Fibroblast of lung (primary cell): ENCODE results near the gene RASA3. TPM values are rescaled to one million over a fixed set of nuclear protein-coding genes. Genes with fewer than 3 reads are reported as not detected.

Experiments used
- DNase-seq, 2 donors: peaks; one replicate each; pipeline versions ENCODE4 v3.0.0 to v3.0.0-alpha.2; 2010; ENCODE audit warnings: low read depth in 2 of 2
- H2AFZ ChIP-seq: 2 replicates; pipeline ENCODE4 v1.5.1; 2012; ENCODE audit warnings: low read length, control low read depth, inconsistent platforms
- H3K27ac ChIP-seq: 2 replicates; pipeline ENCODE4 v1.5.1; 2011; ENCODE audit warnings: low read length, control low read depth; ENCODE audit not compliant: insufficient read depth
- H3K27me3 ChIP-seq: 2 replicates; pipeline ENCODE4 v1.5.1; 2011; ENCODE audit warnings: mild to moderate bottlenecking, low read length; ENCODE audit not compliant: control insufficient read depth, insufficient read depth
- H3K36me3 ChIP-seq: 2 replicates; pipeline ENCODE4 v1.5.1; 2011; ENCODE audit warnings: low read length; ENCODE audit not compliant: control insufficient read depth, insufficient read depth
- H3K4me1 ChIP-seq: 2 replicates; pipeline ENCODE4 v1.5.1; 2011; ENCODE audit warnings: low read length; ENCODE audit not compliant: control insufficient read depth, insufficient read depth; ENCODE audit errors: extremely low read depth
- H3K4me2 ChIP-seq: 2 replicates; pipeline ENCODE4 v1.5.1; 2011; ENCODE audit warnings: low read length, control low read depth; ENCODE audit not compliant: insufficient read depth; ENCODE audit errors: extremely low read depth
- H3K4me3 ChIP-seq, 4 experiments: fragments of 200-600 bp in 1 of 4; sonication (generic) in 1 of 4; replicated peaks in 1 of 4; 2 replicates each; pipeline ENCODE4 v1.5.1; 2011 to 2016; ENCODE audit warnings: low read length in 4 of 4, low read depth in 3 of 4, mild to moderate bottlenecking in 3 of 4, control low read depth in 2 of 4, inconsistent platforms in 1 of 4, mixed read lengths in 1 of 4; ENCODE audit not compliant: insufficient read depth in 1 of 4; ENCODE audit errors: control extremely low read depth in 1 of 4
- H3K79me2 ChIP-seq: 2 replicates; pipeline ENCODE4 v1.5.1; 2012; ENCODE audit warnings: mild to moderate bottlenecking, low read length, inconsistent platforms; ENCODE audit not compliant: control insufficient read depth, insufficient read depth
- H3K9ac ChIP-seq: 2 replicates; pipeline ENCODE4 v1.5.1; 2011; ENCODE audit warnings: mild to moderate bottlenecking, low read length, control low read depth; ENCODE audit not compliant: insufficient read depth
- H3K9me3 ChIP-seq: 2 replicates; pipeline ENCODE4 v1.5.1; 2012; ENCODE audit warnings: low read depth, low read length; ENCODE audit not compliant: control insufficient read depth, insufficient read depth
- H4K20me1 ChIP-seq: 2 replicates; pipeline ENCODE4 v1.5.1; 2011; ENCODE audit warnings: low read length; ENCODE audit not compliant: control insufficient read depth, insufficient read depth; ENCODE audit errors: extremely low read depth
- EZH2 ChIP-seq: IDR thresholded peaks from 2 replicates; pipeline ENCODE4 v1.5.1; 2012; ENCODE audit warnings: low read length, control low read depth, mild to moderate bottlenecking; ENCODE audit errors: missing control alignments
- polyA plus RNA-seq, 2 donors: library from polyadenylated mRNA; depleted of rRNA in 1 of 2; stranded (reverse) in 1 of 2; unstranded in 1 of 2; fragments of >200 nt; gene quantifications; 2 replicates each; pipeline ENCODE4 v1.2.1, GENCODE V29; 2011 to 2012; ENCODE audit warnings: missing spikeins in 1 of 2
- total RNA-seq: library from RNA; depleted of rRNA; stranded (reverse); fragments of >200 nt; gene quantifications from 2 replicates; pipeline ENCODE4 v1.2.1, GENCODE V29; 2014
- TF ChIP-seq, protein P1 (sequence below), 2 donors: IDR thresholded peaks in 1 of 2; conservative IDR thresholded peaks in 1 of 2; 1 replicate in 1 of 2; 2 replicates in 1 of 2; pipeline ENCODE4 v1.5.1; 2011 to 2012; ENCODE audit warnings: low read length in 2 of 2, control low read depth in 1 of 2, inconsistent platforms in 1 of 2, low read depth in 1 of 2, mild to moderate bottlenecking in 1 of 2

The RASA3 gene
- total and polyA plus RNA-seq, 2 donors (not counting 1 experiment from before 2014, with no cell fraction given) = 26.6 to 31.1 TPM

DNA sequence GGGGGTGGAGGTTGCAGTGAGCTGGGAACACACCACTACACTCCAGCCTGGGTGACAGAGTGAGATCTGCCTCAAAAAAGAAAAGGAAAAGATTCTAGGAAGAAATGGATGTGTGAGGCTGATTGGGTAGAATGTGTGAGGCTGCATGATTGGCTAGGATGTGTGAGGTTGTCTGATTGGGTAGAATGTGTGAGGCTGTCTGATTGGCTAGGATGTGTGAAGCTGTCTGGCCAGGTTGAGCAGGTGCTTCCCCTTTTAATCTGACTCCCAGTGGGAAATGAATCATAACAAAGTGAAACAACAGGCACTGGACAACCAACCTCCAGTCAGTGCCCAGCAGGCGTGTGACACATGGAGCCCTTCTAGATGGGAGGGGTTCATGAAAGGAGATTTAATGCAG lies 173.2 kb downstream of the RASA3 start:
- no peak for DNase-seq
- H3K4me2 ChIP-seq = no peak overlapping the region
- H2AFZ ChIP-seq = no peak overlapping the region

DNA sequence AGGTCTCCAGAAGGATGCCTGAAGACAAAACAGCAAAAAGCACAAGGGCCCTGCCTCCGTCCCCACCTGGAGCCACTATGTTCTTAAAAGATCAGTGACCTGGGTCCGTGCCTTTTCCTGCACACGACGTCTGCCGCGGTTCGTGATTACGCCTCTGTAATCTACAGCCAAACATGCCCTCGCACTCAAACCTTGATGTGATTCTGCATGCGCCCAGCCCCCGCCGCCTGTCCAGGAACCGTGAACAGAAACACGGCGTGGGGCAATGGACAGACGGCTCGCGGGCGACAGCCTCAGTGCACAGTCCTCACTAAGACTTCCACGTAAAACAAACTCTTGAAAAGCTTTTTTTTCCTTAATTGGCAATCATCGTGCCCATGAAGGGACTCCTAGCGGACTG lies 174.1 kb downstream of the RASA3 start:
- Histone ChIP-seq H2AFZ (no peak overlapping the region), H3K9ac (no peak overlapping the region), H3K4me3 (no peak overlapping the region), H3K4me1 (no peaks in the 10 kb centered on the region), H4K20me1 (no peaks in the 10 kb centered on the region), H3K9me3 (no peaks in the 10 kb centered on the region), H3K27ac (no peak overlapping the region), H3K4me2 (no peak overlapping the region), H3K27me3 (no peaks in the 10 kb centered on the region), H3K79me2 (no peaks in the 10 kb centered on the region), H3K36me3 (peaks cover 8% of the 10 kb centered on the region)
- DNase-seq = no peak
- TF ChIP-seq EZH2 = no peak
- TF ChIP-seq, protein P1, sequence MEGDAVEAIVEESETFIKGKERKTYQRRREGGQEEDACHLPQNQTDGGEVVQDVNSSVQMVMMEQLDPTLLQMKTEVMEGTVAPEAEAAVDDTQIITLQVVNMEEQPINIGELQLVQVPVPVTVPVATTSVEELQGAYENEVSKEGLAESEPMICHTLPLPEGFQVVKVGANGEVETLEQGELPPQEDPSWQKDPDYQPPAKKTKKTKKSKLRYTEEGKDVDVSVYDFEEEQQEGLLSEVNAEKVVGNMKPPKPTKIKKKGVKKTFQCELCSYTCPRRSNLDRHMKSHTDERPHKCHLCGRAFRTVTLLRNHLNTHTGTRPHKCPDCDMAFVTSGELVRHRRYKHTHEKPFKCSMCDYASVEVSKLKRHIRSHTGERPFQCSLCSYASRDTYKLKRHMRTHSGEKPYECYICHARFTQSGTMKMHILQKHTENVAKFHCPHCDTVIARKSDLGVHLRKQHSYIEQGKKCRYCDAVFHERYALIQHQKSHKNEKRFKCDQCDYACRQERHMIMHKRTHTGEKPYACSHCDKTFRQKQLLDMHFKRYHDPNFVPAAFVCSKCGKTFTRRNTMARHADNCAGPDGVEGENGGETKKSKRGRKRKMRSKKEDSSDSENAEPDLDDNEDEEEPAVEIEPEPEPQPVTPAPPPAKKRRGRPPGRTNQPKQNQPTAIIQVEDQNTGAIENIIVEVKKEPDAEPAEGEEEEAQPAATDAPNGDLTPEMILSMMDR (conservative IDR thresholded peaks at IDR 0.05 in 1 of 2, IDR thresholded peaks at IDR 0.05 in 1 of 2; ENCODE audit: low read depth in 1 of 2, low read length in 2 of 2) = no peak

More for the DNA sequence above, 173.2 kb downstream of the RASA3 start:
- H3K27me3 ChIP-seq = no peaks in the 10 kb centered on the region
- no peak for TF ChIP-seq EZH2
- TF ChIP-seq, protein P1 (conservative IDR thresholded peaks at IDR 0.05 in 1 of 2, IDR thresholded peaks at IDR 0.05 in 1 of 2; ENCODE audit: low read depth in 1 of 2, low read length in 2 of 2) = no peak
- H3K27ac ChIP-seq = no peak overlapping the region
- H3K4me3 ChIP-seq = no peak overlapping the region
- H3K4me1 ChIP-seq = no peaks in the 10 kb centered on the region
- no peaks in the 10 kb centered on the region for H3K79me2 ChIP-seq
- no peaks in the 10 kb centered on the region for H4K20me1 ChIP-seq
- peaks cover 8% of the 10 kb centered on the region for H3K36me3 ChIP-seq
- no peak overlapping the region for H3K9ac ChIP-seq
- H3K9me3 ChIP-seq = no peaks in the 10 kb centered on the region

DNA sequence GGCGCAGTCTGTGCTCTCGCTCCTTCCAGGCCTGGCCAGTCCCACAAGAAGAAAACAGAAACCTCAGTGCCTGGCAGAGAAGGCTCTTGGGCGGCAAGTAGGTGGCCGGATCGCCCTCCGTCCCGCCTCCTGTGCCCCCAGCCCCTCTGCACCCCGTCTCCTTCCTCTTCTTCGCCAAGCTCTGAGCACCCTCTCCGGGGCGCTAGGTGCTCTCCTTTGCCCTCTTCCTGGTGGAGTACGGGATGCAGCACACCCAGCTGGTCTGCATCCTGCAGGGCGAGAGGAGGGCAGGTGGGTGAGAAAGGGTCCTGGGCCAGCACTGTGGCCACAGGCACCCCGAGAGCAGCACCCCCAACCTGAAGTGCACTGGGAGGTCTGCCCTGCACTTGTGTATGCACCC lies 175.9 kb downstream of the RASA3 start:
- H3K9ac ChIP-seq = no peak overlapping the region
- no peak overlapping the region for H2AFZ ChIP-seq
- peaks cover 10% of the 10 kb centered on the region for H3K36me3 ChIP-seq
- TF ChIP-seq EZH2 = no peak
- TF ChIP-seq, protein P1 (conservative IDR thresholded peaks at IDR 0.05 in 1 of 2, IDR thresholded peaks at IDR 0.05 in 1 of 2; ENCODE audit: low read depth in 1 of 2, low read length in 2 of 2) = no peak
- no peak overlapping the region for H3K27ac ChIP-seq
- H3K4me3 ChIP-seq = no peak overlapping the region
- no peaks in the 10 kb centered on the region for H3K9me3 ChIP-seq
- DNase-seq = no peak
- no peaks in the 10 kb centered on the region for H4K20me1 ChIP-seq
- no peaks in the 10 kb centered on the region for H3K79me2 ChIP-seq
- no peaks in the 10 kb centered on the region for H3K27me3 ChIP-seq
- H3K4me2 ChIP-seq = no peak overlapping the region
- no peaks in the 10 kb centered on the region for H3K4me1 ChIP-seq
